BJ (cell line): ENCODE data around the gene ANKRD40. TPM values are rescaled to one million over a fixed set of nuclear protein-coding genes. Genes with fewer than 3 reads are reported as not detected.

Source experiments
- CTCF ChIA-PET: fragments of 350-600 bp; formaldehyde crosslinking; extraction: SDS; loops from one replicate; lab custom pipeline; 2021; ENCODE audit warnings: antibody characterized with exemption, inconsistent platforms; lab: Yijun Ruan, JAX
- POLR2A ChIA-PET: fragments of 300-600 bp; sonication (Branson Sonifier 250); formaldehyde crosslinking; extraction: SDS; loops from one replicate; lab custom pipeline; 2021; ENCODE audit warnings: antibody characterized with exemption; lab: Charles Lee
- DNase-seq: peaks from one replicate; pipeline ENCODE4 v3.0.0-alpha.2; 2011; ENCODE audit warnings: low read depth
- H3K27me3 ChIP-seq: 2 replicates; pipeline ENCODE4 v1.6.0; 2011; ENCODE audit warnings: low read length; ENCODE audit not compliant: control insufficient read depth, insufficient read depth
- H3K36me3 ChIP-seq: 2 replicates; pipeline ENCODE4 v1.5.1; 2011; ENCODE audit warnings: low read length; ENCODE audit not compliant: control insufficient read depth, insufficient read depth
- H3K4me3 ChIP-seq: 2 replicates; pipeline ENCODE4 v1.5.1; 2011; ENCODE audit warnings: low read depth, mild to moderate bottlenecking, control low read depth, low read length
- CTCF ChIP-seq: IDR thresholded peaks from 2 replicates; pipeline ENCODE4 v1.5.1; 2011; ENCODE audit warnings: low read depth, mild to moderate bottlenecking, control low read depth, inconsistent platforms, low read length, moderate library complexity; ENCODE audit not compliant: insufficient read depth
- polyA plus RNA-seq: library from polyadenylated mRNA; depleted of rRNA; stranded (reverse); fragments of >200 nt; gene quantifications from 2 replicates; pipeline ENCODE4 v1.2.3, GENCODE V29; 2011

Gene ANKRD40
- polyA plus RNA-seq, 1 experiment, result 19.0 TPM

GRCh38 chr17:50660887-50661345, 46.8 kb downstream of the ANKRD40 start:
- CTCF ChIA-PET, result interaction anchor here (0.8 to 1.5 kb wide), 7 partner anchors 14 to 35 kb away, joined by 3 to 8 read pairs (median 4); no protein-coding TSS in a partner anchor
- POLR2A ChIA-PET, result no interaction called here
- Histone ChIP-seq H3K27me3 (no peaks in the 10 kb centered on the region), H3K4me3 (no peak overlapping the region), H3K36me3 (peaks cover 11% of the 10 kb centered on the region)
- DNase-seq, result no peak
- TF ChIP-seq CTCF, result no peak

GRCh38 chr17:50660042-50660886, 47.5 kb downstream of the ANKRD40 start:
- no peak for DNase-seq
- H3K27me3 ChIP-seq, result no peaks in the 10 kb centered on the region
- ChIA-PET CTCF (interaction anchor here (0.8 to 1.5 kb wide), 7 partner anchors 13 to 34 kb away, joined by 3 to 8 read pairs (median 4); no protein-coding TSS in a partner anchor), POLR2A (interaction anchor here (0.9 kb wide), 1 partner anchor 8 kb away, joined by 3 read pairs; no protein-coding TSS in a partner anchor)
- H3K36me3 ChIP-seq, result peaks cover 13% of the 10 kb centered on the region
- TF ChIP-seq CTCF, result no peak
- no peak overlapping the region for H3K4me3 ChIP-seq

GRCh38 chr17:50659179-50659578, 48.5 kb downstream of the ANKRD40 start:
- peaks cover 13% of the 10 kb centered on the region for H3K36me3 ChIP-seq
- TF ChIP-seq CTCF, result no peak
- CTCF ChIA-PET, result no interaction called here
- no peaks in the 10 kb centered on the region for H3K27me3 ChIP-seq
- no peak for DNase-seq
- H3K4me3 ChIP-seq, result no peak overlapping the region
- POLR2A ChIA-PET, result no interaction called here

GRCh38 chr17:50658616-50659015, 49.1 kb downstream of the ANKRD40 start:
- DNase-seq, result no peak
- Histone ChIP-seq H3K36me3 (peaks cover 13% of the 10 kb centered on the region), H3K4me3 (no peak overlapping the region), H3K27me3 (no peaks in the 10 kb centered on the region)
- ChIA-PET CTCF (no interaction called here), POLR2A (no interaction called here)
- TF ChIP-seq CTCF, result no peak

- ChIA-PET CTCF (no interaction called here), POLR2A (no interaction called here)
- Histone ChIP-seq H3K4me3 (no peak overlapping the region), H3K36me3 (peaks cover 13% of the 10 kb centered on the region), H3K27me3 (no peaks in the 10 kb centered on the region)
- DNase-seq, result no peak
- no peak for TF ChIP-seq CTCF
Observed at GRCh38 chr17:50657627-50658026, 50.1 kb downstream of the ANKRD40 start.
